SU-DHL-6 (cell line): ENCODE data around the gene FBXO15.

Experiments
- H2AFZ ChIP-seq: fragments of 200-600 bp; sonication (generic); 2 replicates; pipeline ENCODE4 v1.6.1; 2014; ENCODE audit warnings: low read depth, mild to moderate bottlenecking, moderate library complexity, mixed read lengths, antibody characterized with exemption, low read length; ENCODE audit not compliant: severe bottlenecking
- H3F3A ChIP-seq: fragments of 200-600 bp; shearing (Covaris generic); 2 replicates; pipeline ENCODE4 v1.6.0; 2016; ENCODE audit warnings: antibody characterized with exemption, mild to moderate bottlenecking; ENCODE audit not compliant: insufficient read depth
- H3K27ac ChIP-seq: fragments of 200-600 bp; sonication (generic); 2 replicates; pipeline ENCODE4 v1.5.1; 2016; ENCODE audit warnings: low read depth, mild to moderate bottlenecking, low read length, moderate library complexity, mixed read lengths
- H3K27me3 ChIP-seq: fragments of 200-600 bp; sonication (generic), shearing (Covaris generic); 2 replicates; pipeline ENCODE4 v1.6.0; 2014; ENCODE audit warnings: mild to moderate bottlenecking, low read length
- H3K36me3 ChIP-seq: fragments of 200-600 bp; sonication (generic); 2 replicates; pipeline ENCODE4 v1.6.1; 2014; ENCODE audit warnings: mild to moderate bottlenecking, low read length, mixed read lengths
- H3K4me2 ChIP-seq: fragments of 300-600, 200-600 bp; shearing (Covaris generic), sonication (generic); 2 replicates; pipeline ENCODE4 v1.6.0; 2014; ENCODE audit warnings: low read length, low read depth, mild to moderate bottlenecking; ENCODE audit not compliant: poor library complexity, severe bottlenecking
- H3K4me3 ChIP-seq: fragments of 200-600 bp; sonication (generic); 2 replicates; pipeline ENCODE4 v1.5.1; 2014; ENCODE audit warnings: antibody characterized with exemption, low read length, mild to moderate bottlenecking, mixed read lengths; ENCODE audit not compliant: insufficient read depth, poor library complexity, severe bottlenecking
- H3K79me2 ChIP-seq: fragments of 200-600 bp; sonication (generic); 2 replicates; pipeline ENCODE4 v1.6.1; 2014; ENCODE audit warnings: mild to moderate bottlenecking, low read length, moderate library complexity; ENCODE audit not compliant: insufficient read depth
- H3K9ac ChIP-seq: fragments of 200-600 bp; sonication (generic); 2 replicates; pipeline ENCODE4 v1.7.0; 2014; ENCODE audit warnings: mild to moderate bottlenecking, low read length
- H3K9me2 ChIP-seq: fragments of 200-600 bp; sonication (generic); replicated peaks from 2 replicates; pipeline ENCODE4 v1.6.1; 2014; ENCODE audit warnings: low read length; ENCODE audit not compliant: insufficient read depth
- H3K9me3 ChIP-seq: fragments of 200-600 bp; sonication (generic); 2 replicates; pipeline ENCODE4 v1.6.1; 2014; ENCODE audit warnings: low read length, mixed read lengths; ENCODE audit not compliant: insufficient read depth
- H4K20me1 ChIP-seq: fragments of 200-600 bp; sonication (generic); 2 replicates; pipeline ENCODE4 v1.6.1; 2014; ENCODE audit warnings: low read depth, mild to moderate bottlenecking, antibody characterized with exemption, low read length, moderate library complexity, mixed read lengths
- EZH2phosphoT487 ChIP-seq: fragments of 200-600 bp; sonication (generic), shearing (Covaris generic); conservative IDR thresholded peaks from 2 replicates; pipeline ENCODE4 v1.6.1; 2018; ENCODE audit warnings: mild to moderate bottlenecking, antibody characterized with exemption, low read length, moderate library complexity, mixed read lengths
- TF ChIP-seq, protein P1 (sequence below): fragments of 200-600 bp; sonication (generic); IDR thresholded peaks from one replicate; pipeline ENCODE4 v1.5.1; 2017; ENCODE audit warnings: antibody characterized with exemption, mild to moderate bottlenecking, low read length, moderate library complexity; ENCODE audit not compliant: insufficient read depth, poor library complexity, severe bottlenecking

The FBXO15 gene

DNA sequence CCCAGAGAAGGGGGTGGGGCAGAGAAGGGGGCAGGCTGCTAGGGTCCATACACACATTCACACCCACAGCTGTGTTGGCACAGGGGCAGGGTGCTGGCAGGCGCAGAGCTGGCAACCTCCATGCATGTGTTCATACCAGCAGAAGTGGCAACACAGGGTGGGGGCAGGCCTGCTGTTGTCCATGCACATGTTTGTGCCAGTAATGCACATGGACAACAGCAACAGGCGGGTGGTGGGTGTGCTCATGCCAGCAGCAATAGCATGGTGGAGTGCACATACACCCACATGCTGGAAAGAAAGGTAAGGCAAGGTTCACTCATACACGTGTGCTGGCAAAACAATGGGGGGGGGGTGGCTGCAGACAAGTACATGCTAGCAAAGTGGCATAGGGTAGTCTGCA lies 54.7 kb downstream of the FBXO15 start:
- no peaks in the 10 kb centered on the region for H3K36me3 ChIP-seq
- no peaks in the 10 kb centered on the region for H3K9me2 ChIP-seq
- H4K20me1 ChIP-seq = no peaks in the 10 kb centered on the region
- no peaks in the 10 kb centered on the region for H3K27me3 ChIP-seq
- H3K4me2 ChIP-seq = no peak overlapping the region
- no peak overlapping the region for H2AFZ ChIP-seq
- no peaks in the 10 kb centered on the region for H3K79me2 ChIP-seq
- H3K9me3 ChIP-seq = 0 out of 2 replicates have a peak, but pooled peaks cover 3% of the 10 kb centered on the region
- H3K27ac ChIP-seq = no peak overlapping the region
- no peaks in the 10 kb centered on the region for H3F3A ChIP-seq
- H3K4me3 ChIP-seq = no peak overlapping the region
- H3K9ac ChIP-seq = no peak overlapping the region
- TF ChIP-seq EZH2phosphoT487 = no peak
- TF ChIP-seq, protein P1, sequence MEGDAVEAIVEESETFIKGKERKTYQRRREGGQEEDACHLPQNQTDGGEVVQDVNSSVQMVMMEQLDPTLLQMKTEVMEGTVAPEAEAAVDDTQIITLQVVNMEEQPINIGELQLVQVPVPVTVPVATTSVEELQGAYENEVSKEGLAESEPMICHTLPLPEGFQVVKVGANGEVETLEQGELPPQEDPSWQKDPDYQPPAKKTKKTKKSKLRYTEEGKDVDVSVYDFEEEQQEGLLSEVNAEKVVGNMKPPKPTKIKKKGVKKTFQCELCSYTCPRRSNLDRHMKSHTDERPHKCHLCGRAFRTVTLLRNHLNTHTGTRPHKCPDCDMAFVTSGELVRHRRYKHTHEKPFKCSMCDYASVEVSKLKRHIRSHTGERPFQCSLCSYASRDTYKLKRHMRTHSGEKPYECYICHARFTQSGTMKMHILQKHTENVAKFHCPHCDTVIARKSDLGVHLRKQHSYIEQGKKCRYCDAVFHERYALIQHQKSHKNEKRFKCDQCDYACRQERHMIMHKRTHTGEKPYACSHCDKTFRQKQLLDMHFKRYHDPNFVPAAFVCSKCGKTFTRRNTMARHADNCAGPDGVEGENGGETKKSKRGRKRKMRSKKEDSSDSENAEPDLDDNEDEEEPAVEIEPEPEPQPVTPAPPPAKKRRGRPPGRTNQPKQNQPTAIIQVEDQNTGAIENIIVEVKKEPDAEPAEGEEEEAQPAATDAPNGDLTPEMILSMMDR = no peak

GRCh38 chr18:74084184-74084855 lies 63.3 kb downstream of the FBXO15 start:
- Histone ChIP-seq H3K27me3 (no peaks in the 10 kb centered on the region), H3K79me2 (no peaks in the 10 kb centered on the region), H3K4me3 (no peak overlapping the region), H4K20me1 (no peaks in the 10 kb centered on the region), H3F3A (no peaks in the 10 kb centered on the region), H3K9ac (no peak overlapping the region), H2AFZ (no peak overlapping the region), H3K36me3 (no peaks in the 10 kb centered on the region), H3K4me2 (no peak overlapping the region), H3K9me3 (no peaks in the 10 kb centered on the region), H3K9me2 (no peaks in the 10 kb centered on the region), H3K27ac (no peak overlapping the region)
- no peak for TF ChIP-seq EZH2phosphoT487
- TF ChIP-seq, protein P1 = no peak

DNA sequence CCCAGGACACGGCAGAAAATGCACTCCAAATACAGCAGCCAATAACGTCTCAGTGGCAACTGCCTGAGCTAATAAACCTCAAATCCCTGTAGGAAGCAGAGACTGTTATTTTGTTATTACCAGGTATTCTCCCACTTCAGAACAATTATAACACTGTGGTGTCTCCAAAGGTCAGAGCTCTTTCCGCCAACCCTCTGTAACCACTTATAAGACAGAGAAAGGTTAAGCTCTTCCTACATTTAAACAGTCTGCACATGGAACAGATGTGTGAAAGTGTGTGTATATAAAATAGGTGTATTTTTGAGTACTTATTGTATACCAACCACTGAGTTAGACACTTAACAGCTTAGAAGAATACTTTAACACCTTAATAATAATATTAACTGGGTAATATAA lies 64.1 kb downstream of the FBXO15 start:
- Histone ChIP-seq H2AFZ (peak overlapping the region; percentile 92), H3K4me2 (no peak overlapping the region), H3K27ac (no peak overlapping the region), H3K9me2 (no peaks in the 10 kb centered on the region), H3K79me2 (no peaks in the 10 kb centered on the region), H3K36me3 (no peaks in the 10 kb centered on the region), H3K27me3 (no peaks in the 10 kb centered on the region), H4K20me1 (no peaks in the 10 kb centered on the region), H3F3A (no peaks in the 10 kb centered on the region), H3K9ac (no peak overlapping the region), H3K4me3 (no peak overlapping the region), H3K9me3 (no peaks in the 10 kb centered on the region)
- TF ChIP-seq, protein P1 = no peak
- no peak for TF ChIP-seq EZH2phosphoT487
